NOMO-1 (cell line): ENCODE results near the gene CELF4.

Experiments used
- DNase-seq, 2 experiments: peaks; one replicate each; lab custom pipeline; 2025; ENCODE audit not compliant: unreplicated experiment in 2 of 2; lab: John Stamatoyannopoulos, UW

CELF4 gene

DNA sequence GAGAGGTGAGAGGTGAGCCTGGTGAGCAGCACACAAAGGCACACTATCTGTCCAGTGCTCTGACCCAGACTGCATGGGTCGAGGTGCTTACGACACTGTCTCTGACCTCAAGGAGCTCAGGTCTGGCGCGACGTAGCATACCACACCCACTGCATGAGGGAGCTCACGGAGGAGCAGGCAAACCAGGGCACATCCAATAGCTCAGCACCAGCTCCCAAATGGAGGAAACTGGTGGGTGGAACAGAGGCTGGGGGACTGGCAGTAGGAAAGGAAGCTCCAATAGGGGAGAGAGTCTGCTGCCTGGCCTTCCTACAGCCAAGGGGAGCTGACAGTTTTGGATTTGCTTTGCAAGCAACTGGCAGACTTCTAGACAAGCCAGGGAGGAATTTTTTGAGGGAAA is 36.3 kb downstream of the CELF4 start:
- DNase-seq: no peak

DNA sequence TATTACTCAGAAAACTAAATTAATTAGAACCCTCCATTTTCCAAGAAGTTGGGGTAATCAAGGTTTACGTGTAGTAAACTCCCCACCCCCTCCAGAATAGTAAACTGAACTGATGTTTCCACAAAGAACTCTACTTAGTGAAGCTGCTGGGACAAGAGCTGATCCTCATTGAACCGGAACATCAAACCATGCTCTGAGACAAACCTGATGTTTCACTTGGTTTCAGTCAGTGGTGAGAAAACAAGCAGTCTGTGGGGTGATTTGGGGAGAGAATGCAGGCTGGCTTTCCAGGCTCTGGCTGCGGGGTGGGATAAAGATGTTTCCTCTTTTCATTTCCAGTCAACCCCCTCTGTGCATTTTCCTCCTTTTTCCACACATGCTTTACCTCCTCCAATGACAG is 38.2 kb downstream of the CELF4 start:
- DNase-seq: no peak

DNA sequence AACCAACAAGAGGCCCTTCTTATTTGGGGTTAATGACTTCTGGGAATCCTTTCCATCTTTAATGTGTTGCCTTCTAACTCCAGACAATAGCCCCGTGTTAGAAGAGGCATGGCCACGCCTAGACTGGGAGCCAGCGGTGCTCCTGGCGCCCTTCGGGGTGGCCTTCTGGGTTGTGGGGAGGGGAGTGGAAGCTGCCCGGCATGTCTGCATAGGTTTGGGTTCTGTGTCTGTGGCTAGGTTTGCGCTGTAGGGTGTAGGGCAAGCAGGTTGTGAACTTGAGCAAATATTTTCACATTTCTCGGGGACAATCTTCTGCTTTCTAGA is 40.4 kb downstream of the CELF4 start:
- no peak for DNase-seq

DNA sequence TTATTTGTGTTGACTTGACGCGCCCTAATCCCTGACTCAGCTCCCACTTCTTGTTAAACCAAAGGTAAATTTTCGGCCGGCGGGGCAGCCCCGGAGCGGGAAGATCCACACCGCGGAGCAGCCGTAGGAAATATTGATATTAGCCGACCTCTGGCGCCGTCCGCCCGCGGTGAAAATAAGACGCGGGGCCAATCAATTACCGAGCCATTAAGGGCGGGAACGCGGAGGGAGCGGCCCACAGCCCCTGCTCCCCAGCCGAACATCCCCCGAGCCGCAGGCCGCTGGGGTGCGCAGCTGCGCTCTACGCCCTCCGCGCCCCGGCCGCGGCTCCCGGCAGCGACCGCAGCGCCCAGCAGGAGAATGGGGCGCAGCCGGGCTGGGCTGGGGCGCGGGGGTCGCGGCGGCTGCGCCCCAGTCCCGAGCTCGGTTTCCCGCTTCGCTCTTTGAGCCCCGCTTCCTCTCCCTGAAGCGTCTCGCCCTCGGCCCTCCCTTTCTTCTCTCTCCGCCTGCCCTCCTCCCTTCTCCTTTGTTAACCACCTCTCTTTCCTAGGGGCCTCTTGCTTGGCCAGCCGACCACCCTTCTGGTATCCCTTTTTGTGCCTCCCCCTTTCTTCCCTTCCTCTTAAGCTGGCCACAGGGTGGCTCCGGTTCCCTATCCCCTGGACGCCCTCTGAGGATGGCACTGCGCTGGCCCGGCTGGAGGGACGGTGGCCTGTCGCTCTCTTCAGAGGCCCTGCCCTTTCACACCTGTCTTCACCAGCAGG is 40.9 kb downstream of the CELF4 start:
- no peak for DNase-seq

- DNase-seq: no peak
These were observed 41.5 kb downstream of the CELF4 start for GRCh38 chr18:37524139-37524497.

DNA sequence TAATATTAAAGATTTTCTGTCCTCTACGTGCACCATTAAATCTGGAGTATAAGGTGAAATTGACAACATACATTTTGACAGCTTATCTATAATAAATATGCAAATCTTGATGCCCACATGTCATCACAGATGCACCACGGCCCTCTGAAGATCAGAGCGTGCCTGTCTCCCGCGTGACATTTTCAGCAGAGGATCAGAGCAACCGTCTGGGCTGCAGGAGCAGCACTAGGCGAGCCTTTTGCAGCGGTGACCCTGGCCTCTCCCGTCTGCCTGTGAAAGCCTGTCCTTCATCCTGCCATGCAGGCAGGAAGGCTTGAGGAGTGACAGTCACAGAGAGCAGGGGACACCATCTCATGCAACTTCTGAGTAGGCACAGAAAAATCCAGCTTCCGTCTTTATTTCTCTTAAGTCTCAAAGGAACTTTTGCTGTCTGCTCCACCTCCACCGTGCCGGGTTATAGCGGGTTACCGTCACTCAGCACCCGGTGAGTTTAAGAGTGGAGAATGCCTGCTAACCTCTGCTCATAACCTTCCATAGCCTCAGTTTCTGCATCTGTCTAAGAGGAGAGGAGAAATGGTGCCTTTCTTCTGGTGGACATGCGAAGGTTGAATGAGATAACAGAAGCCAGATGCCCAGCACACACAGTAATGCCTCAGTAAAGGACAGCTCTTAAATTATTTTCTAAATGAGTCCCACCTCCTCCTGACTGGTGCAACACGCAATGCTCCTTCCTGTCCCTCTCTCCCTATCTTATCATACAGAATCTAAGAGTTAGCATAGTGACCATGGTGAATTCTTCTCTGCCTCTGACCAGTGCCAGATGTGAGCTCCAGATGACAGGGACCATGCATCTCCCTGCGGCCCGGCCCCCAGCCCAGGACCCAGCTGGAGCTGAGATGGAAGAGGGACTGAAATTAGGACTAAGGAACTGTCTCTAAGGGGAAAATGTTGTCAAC is 43.8 kb downstream of the CELF4 start:
- no peak for DNase-seq

DNA sequence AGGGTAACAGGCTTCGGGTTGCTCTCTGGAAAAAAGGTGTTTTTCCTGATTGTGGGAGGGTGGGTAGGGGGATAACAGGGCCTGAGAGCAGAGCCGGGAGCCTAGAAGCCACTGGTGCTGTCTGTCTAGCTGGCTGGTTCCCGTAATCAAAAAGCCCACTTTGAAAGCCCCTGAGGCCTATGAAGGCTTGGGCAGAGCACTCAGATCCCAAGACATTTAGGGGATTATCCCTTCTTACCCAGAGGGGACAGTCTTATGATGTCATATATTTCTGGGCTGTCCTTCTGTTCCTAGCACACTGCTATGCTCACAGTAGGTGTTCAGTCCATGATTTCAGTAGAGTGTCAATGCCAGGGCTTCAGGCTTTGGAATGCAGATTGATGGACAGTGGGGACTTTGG is 45.1 kb downstream of the CELF4 start:
- no peak for DNase-seq

DNA sequence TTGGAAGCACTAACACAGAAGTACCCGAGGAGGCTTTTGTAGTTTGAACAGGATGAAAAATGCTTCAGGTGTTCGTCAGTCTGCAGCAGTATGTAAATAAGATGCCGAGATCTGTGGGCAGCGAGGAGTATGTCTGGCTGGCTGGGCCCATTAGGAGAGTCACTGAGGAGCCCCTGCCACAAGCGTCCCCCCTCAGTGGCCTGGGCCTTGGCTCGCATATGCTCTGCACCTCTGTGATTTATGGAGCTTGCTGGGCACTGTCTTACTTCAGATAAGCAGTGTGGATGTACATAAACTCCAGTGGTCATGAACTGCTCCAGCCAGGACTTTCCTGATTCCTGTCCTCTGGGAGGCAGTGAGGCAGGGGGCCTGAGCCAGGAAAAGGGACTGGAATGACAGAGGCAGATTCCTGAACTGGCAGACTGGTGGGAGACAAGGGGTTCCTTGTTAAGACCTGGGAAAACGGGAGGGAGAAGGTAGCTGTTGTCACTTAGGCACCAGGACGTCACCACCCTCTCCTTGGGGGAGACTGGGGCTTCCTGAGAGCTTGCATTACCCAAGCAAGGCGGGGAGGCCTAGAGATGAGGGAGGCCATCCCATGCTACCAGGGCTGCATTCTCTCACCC is 46.0 kb downstream of the CELF4 start:
- DNase-seq: no peak

DNA sequence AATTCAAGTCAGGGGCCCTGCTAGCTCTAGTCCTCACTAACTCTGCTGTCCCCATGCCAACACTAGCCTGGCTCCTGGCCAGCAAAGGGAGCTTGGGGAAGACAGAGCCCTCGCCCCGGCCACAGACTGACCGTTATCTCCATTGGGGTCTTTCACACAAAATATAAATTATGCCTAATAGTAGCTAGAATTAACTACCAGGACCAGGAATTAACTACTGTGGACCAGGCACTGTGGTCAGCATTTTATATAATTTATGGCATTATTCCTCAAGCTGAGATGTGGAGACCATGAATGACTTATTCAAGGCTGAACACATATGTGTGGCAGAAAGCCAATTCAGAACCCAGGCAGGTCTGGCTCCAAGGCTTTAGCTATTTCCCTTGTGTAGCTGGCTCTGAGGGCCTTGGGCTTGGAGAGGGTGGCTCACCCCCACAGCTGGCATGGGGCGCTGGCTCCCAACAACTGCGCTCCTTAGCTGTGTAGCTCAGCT is 49.2 kb downstream of the CELF4 start:
- DNase-seq: no peak

DNA sequence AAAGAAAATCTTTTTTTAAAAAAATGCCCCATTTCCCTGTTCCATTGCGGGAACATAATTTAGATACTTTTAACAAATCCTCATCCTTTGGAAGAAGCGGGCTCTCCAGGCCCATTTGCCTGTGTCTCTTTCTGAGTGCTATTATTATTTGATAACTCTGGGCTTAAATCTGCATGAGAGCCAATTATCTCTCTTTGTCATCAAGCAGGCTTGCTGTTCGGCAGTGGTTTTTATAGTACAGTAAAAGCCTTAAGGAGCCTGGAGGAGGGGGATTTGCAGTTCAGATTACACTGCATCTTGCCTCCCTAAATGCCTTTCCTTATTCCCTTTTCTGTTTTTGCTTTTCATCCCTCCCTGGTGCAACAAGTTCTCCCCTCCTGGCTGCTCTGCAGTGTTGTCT is 50.6 kb downstream of the CELF4 start:
- no peak for DNase-seq

GRCh38 chr18:37512400-37512799 is 53.2 kb downstream of the CELF4 start:
- no peak for DNase-seq

GRCh38 chr18:37511721-37512298 is 53.8 kb downstream of the CELF4 start:
- no peak for DNase-seq

DNA sequence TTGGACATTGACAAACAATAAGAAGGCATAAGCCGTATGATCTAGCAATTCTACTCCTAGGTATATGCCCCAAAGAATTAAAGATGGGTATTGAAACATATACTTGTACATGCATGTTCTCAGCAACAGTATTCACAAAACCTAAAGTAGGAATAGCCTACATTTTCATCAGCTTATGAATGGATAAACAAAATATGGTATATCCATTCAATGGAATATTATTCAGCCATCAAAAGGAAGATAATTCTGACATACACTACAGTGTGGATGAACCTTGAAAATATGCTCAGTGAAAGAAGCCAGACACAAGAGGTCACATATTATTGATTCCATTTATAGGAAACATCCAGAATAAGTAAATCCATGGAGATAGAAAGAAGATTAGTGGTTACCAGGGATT is 56.0 kb downstream of the CELF4 start:
- DNase-seq: no peak

DNA sequence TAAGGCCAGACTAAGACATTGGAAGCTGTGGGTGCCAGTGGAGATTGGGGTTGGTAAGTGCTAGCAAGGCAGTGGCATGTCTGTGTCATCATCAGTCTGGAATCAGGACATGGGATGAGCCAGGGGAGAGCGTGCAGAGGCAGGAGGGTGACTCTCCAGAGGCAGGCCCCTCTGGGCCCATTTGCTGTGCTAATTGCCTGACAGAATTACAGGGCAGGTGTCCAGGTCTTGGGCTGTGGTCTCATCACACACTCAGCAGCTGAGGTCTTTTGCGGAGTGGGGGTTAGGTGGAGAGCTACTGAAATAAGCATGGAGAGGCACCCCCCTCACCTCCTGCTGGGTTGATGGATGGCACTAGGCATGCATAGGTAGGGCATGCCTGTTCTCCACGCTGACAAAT is 57.4 kb downstream of the CELF4 start:
- DNase-seq: no peak

GRCh38 chr18:37507239-37507638 is 58.4 kb downstream of the CELF4 start:
- DNase-seq: no peak

DNA sequence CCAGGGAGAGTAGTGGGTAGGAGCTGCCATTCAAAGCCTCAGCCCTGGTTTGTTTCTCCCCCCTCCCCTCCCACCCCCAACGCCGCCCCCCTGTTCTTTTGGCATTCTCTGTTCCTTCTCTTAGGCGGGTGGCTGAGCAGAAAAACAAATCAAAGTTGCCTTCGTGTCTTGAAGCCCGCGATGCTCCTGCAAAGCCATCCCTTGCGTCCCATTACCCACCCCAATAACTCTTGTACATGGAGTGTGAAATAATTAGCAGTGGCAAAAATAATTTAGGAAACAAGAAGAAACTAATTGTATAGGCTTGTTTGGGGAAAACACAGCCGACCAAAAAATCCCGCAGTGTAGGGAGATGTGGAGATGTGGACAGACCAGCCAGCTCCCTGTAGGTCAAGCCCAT is 59.6 kb downstream of the CELF4 start:
- DNase-seq: no peak

DNA sequence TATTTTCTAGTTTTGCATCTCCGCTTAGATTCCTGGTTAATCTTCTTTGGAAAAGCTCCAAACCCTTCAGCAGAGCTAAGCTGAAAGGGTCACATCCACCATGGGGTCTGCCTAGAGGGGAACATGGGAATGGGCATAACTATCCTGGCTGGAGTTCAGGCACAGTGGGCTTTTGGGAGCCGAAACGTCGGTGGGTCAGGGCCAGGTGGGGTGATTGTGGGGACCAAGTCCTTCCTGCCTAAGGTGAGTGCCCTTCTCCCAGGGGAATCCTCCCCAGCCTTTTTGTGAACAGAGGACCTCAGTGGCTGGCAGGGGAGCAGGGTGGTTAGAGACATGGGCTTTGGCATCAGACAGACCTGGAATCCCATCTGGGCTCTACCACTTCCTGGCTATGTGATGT is 60.3 kb downstream of the CELF4 start:
- no peak for DNase-seq

DNA sequence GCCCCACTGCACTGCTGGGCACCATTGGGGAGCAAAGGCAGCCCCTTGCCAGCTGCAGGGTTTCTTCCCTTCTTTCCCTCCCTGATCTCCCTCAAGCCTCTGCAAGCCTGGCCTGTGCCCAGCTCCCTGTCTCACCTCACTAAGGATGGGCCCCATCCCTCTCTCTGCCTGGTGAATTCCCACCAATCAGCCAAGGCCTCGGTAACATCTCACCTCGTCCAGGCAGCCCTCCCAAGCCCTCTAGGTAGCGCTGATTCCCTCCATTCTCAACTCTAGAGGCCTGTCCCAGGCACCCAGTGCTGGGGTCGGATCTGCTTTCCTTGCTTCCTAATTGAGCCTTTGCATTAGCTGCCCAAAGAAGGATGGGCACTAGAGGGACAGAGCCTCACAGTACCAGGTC is 63.0 kb downstream of the CELF4 start:
- DNase-seq: no peak

GRCh38 chr18:37502036-37502435 is 63.6 kb downstream of the CELF4 start:
- DNase-seq: no peak

GRCh38 chr18:37501136-37501535 is 64.5 kb downstream of the CELF4 start:
- no peak for DNase-seq

- DNase-seq: no peak
These were observed 65.7 kb downstream of the CELF4 start for GRCh38 chr18:37499913-37500312.
